ENCODE measurements around the gene SLC10A6.

DNA sequence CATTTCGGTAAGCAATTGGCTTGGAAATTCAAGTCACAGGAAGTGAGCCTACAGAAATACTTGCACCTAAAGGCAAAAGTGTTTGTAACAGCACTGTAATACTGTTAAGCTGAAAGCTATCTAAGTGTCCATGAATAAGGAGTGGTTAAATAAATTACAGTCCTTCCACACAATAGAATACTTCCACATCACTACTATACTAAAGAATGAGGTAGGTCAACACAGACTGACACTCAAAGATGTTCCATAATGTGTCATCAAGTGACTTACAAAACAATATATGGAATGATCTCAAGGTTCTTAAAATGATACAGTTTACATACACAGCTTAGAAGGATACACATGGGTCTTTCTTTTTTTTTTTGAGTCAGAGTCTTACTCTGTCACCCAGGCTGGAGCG, 27.0 kb downstream of the SLC10A6 start:
- TF ChIP-seq TAF1 (conservative IDR thresholded peaks at IDR 0.05) (no peak), CTCF (IDR thresholded peaks at IDR 0.05; ENCODE audit: low read depth, low read length, missing input control) (no peak), JUND (IDR thresholded peaks at IDR 0.05) (no peak), NR2F2 (IDR thresholded peaks at IDR 0.05) (no peak), YY1 (IDR thresholded peaks at IDR 0.05) (no peak)
- TF ChIP-seq, protein P1, sequence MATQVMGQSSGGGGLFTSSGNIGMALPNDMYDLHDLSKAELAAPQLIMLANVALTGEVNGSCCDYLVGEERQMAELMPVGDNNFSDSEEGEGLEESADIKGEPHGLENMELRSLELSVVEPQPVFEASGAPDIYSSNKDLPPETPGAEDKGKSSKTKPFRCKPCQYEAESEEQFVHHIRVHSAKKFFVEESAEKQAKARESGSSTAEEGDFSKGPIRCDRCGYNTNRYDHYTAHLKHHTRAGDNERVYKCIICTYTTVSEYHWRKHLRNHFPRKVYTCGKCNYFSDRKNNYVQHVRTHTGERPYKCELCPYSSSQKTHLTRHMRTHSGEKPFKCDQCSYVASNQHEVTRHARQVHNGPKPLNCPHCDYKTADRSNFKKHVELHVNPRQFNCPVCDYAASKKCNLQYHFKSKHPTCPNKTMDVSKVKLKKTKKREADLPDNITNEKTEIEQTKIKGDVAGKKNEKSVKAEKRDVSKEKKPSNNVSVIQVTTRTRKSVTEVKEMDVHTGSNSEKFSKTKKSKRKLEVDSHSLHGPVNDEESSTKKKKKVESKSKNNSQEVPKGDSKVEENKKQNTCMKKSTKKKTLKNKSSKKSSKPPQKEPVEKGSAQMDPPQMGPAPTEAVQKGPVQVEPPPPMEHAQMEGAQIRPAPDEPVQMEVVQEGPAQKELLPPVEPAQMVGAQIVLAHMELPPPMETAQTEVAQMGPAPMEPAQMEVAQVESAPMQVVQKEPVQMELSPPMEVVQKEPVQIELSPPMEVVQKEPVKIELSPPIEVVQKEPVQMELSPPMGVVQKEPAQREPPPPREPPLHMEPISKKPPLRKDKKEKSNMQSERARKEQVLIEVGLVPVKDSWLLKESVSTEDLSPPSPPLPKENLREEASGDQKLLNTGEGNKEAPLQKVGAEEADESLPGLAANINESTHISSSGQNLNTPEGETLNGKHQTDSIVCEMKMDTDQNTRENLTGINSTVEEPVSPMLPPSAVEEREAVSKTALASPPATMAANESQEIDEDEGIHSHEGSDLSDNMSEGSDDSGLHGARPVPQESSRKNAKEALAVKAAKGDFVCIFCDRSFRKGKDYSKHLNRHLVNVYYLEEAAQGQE (IDR thresholded peaks at IDR 0.05) = no peak
